ENCODE measurements around the gene PTH2. TPM values are rescaled to one million over a fixed set of nuclear protein-coding genes. Genes with fewer than 3 reads are reported as not detected.
A peak's percentile ranks its signal among the peaks of the same experiment; 100 is the strongest.

Gene PTH2
- total and polyA plus RNA-seq, 10 of the 15 experiments (the other 5 are each of a cell fraction or from before 2014, with no cell fraction given): not detected

DNA sequence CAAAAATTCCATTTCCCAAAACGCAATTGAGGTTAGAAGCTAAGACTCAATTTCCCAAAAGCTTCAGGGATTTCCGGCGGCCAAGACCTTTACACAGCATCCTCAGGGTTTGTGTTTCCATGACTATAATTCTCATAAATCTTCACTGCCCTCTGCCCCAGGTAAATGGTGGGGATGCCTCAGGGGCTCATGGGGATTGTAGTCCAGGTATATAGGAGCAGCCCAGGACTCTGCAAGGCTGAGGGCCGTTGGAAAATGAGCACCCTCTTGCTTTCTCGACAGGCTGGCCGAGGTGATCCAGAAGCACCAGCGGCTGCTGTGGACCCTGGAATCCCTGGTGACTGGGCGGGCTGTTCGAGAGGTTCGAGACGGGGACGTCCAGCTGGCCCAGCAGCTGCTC, 36.1 kb upstream of the PTH2 start:
- WGBS (ENCODE audit: insufficient coverage, insufficient replicate concordance, low lambda C conversion rate, missing lambda C conversion rate): 92% methylated on average over 12 of the region's 12 CpGs
- no peak overlapping the region for H3K27ac ChIP-seq (ENCODE audit: control insufficient read depth, insufficient read depth)
- POLR2A ChIA-PET: interaction anchor here (0.6 to 2.7 kb wide), 3 partner anchors 11 to 408 kb away, joined by 3 to 15 read pairs (median 4); partner anchors contain the start of gene PNKP
- in situ Hi-C loops (cut with MboI): no loop called here
- SMC1A ChIA-PET (ENCODE audit: uncharacterized antibody, unreplicated experiment): interaction anchor here (9.0 kb wide), 1 partner anchor 10 kb away, joined by 53 read pairs; no protein-coding TSS in a partner anchor
- no peaks in the 10 kb centered on the region for H4K20me1 ChIP-seq (ENCODE audit: control insufficient read depth, insufficient read depth)
- ATAC-seq (0 out of 3 replicates have a peak, but pooled peaks have one; percentile 28), FAIRE-seq (no peak), DNase-seq (ENCODE audit: low read depth, low spot score) (no peak)
- intact Hi-C loops (cut with micrococcal nuclease; ENCODE audit: unreplicated experiment): no loop called here
- TF ChIP-seq HCFC1 (IDR thresholded peaks at IDR 0.05; ENCODE audit: low read length) (peak; percentile 42; the same call in 1 of the 2 replicates), NR2C2 (IDR thresholded peaks at IDR 0.05; ENCODE audit: borderline replicate concordance, control insufficient read depth, insufficient read length, low read depth) (no peak), SIX5 (IDR thresholded peaks at IDR 0.05; ENCODE audit: low read depth, low read length, severe bottlenecking) (peak; percentile 40), YY1 (IDR thresholded peaks at IDR 0.05; ENCODE audit: low read depth, low read length) (peak; percentile 51; the same call in 1 of the 2 replicates), ASH2L (IDR thresholded peaks at IDR 0.05; ENCODE audit: borderline replicate concordance, low read depth) (no peak), NRF1 (conservative IDR thresholded peaks at IDR 0.05; ENCODE audit: low read depth, low read length) (no peak)
- TF ChIP-seq, protein P1, sequence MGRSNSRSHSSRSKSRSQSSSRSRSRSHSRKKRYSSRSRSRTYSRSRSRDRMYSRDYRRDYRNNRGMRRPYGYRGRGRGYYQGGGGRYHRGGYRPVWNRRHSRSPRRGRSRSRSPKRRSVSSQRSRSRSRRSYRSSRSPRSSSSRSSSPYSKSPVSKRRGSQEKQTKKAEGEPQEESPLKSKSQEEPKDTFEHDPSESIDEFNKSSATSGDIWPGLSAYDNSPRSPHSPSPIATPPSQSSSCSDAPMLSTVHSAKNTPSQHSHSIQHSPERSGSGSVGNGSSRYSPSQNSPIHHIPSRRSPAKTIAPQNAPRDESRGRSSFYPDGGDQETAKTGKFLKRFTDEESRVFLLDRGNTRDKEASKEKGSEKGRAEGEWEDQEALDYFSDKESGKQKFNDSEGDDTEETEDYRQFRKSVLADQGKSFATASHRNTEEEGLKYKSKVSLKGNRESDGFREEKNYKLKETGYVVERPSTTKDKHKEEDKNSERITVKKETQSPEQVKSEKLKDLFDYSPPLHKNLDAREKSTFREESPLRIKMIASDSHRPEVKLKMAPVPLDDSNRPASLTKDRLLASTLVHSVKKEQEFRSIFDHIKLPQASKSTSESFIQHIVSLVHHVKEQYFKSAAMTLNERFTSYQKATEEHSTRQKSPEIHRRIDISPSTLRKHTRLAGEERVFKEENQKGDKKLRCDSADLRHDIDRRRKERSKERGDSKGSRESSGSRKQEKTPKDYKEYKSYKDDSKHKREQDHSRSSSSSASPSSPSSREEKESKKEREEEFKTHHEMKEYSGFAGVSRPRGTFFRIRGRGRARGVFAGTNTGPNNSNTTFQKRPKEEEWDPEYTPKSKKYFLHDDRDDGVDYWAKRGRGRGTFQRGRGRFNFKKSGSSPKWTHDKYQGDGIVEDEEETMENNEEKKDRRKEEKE (IDR thresholded peaks at IDR 0.05): no peak
- H3K4me2 ChIP-seq (ENCODE audit: control insufficient read depth, insufficient read depth): no peak overlapping the region
- RAD21 ChIA-PET (ENCODE audit: unreplicated experiment): no interaction called here
- peaks cover 22% of the 10 kb centered on the region for H3K4me1 ChIP-seq (ENCODE audit: control insufficient read depth, insufficient read depth, low read length)
- peaks cover 5% of the 10 kb centered on the region for H3K79me2 ChIP-seq (ENCODE audit: control insufficient read depth, insufficient read depth, low read length)
- H3K9me3 ChIP-seq (replicated peaks; ENCODE audit: control insufficient read depth, insufficient read depth, low read length): no peaks in the 10 kb centered on the region
- CTCF ChIA-PET: interaction anchor here (1.4 to 4.9 kb wide), 3 partner anchors 10 to 111 kb away, joined by 4 to 31 read pairs (median 20); partner anchors contain the start of gene FLT3LG
- no peak overlapping the region for H3K9ac ChIP-seq (ENCODE audit: control insufficient read depth, insufficient read depth, low read length)
- BruUV-seq (replicated peaks): no TSS peak
- H3K36me3 ChIP-seq (ENCODE audit: control insufficient read depth in 2 of 2, insufficient read depth in 2 of 2, low read length in 1 of 2): peaks cover 0 to 5% of the 10 kb centered on the region in 2 experiments
- H2AFZ ChIP-seq (ENCODE audit: control insufficient read depth, low read depth, low read length): no peak overlapping the region
- no peaks in the 10 kb centered on the region for H3K27me3 ChIP-seq (replicated peaks in 1 of 2; ENCODE audit: control insufficient read depth in 2 of 2, insufficient read depth in 2 of 2, low read length in 1 of 2)
- no peak overlapping the region for H3K4me3 ChIP-seq

Measured in GM12878 (cell line).